ENCODE results near the gene WBP4. TPM values are rescaled to one million over a fixed set of nuclear protein-coding genes. Genes with fewer than 3 reads are reported as not detected.

WBP4 gene
- total RNA-seq, 1 experiment from 2014 or later, result 7.2 TPM

DNA sequence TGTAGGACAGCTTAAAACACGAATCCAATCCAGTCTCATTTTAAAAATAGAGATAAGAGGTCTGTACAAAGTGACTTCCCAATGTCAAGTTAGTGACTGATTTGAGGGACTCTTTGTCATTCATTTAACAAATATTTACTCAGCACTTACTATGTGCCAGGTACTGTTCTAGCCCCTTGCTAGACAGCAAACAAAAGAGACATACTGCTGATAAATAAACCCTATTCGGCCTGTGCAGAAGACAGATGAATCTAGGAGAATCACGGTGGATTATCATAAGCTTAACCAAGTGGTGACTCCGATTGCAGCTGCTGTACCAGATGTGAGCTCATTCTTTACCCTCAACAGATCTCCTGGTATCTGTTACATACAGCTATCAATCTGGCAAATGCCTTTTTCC is 35.8 kb upstream of the WBP4 start:
- no peaks in the 10 kb centered on the region for H3K4me1 ChIP-seq (ENCODE audit: insufficient read depth, low read length)
- TF ChIP-seq, protein P1, sequence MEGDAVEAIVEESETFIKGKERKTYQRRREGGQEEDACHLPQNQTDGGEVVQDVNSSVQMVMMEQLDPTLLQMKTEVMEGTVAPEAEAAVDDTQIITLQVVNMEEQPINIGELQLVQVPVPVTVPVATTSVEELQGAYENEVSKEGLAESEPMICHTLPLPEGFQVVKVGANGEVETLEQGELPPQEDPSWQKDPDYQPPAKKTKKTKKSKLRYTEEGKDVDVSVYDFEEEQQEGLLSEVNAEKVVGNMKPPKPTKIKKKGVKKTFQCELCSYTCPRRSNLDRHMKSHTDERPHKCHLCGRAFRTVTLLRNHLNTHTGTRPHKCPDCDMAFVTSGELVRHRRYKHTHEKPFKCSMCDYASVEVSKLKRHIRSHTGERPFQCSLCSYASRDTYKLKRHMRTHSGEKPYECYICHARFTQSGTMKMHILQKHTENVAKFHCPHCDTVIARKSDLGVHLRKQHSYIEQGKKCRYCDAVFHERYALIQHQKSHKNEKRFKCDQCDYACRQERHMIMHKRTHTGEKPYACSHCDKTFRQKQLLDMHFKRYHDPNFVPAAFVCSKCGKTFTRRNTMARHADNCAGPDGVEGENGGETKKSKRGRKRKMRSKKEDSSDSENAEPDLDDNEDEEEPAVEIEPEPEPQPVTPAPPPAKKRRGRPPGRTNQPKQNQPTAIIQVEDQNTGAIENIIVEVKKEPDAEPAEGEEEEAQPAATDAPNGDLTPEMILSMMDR (conservative IDR thresholded peaks at IDR 0.05), result no peak
- no peak overlapping the region for H3K4ac ChIP-seq (ENCODE audit: low read depth, low read length)
- H4K8ac ChIP-seq (replicated peaks; ENCODE audit: insufficient read length, low read depth, low read length), result no peak overlapping the region
- H3K27me3 ChIP-seq (ENCODE audit: insufficient read depth, low read length), result no peaks in the 10 kb centered on the region
- Mint-ChIP-seq H3K27ac (no peak overlapping the region; a peak in 1 of 7 replicates), H3K27me3 (ENCODE audit: low read depth) (no peaks in the 10 kb centered on the region), H3K4me3 (no peak overlapping the region), H3K4me1 (peaks cover 9 to 13% of the 10 kb centered on the region in 2 experiments), H3K36me3 (ENCODE audit: insufficient read depth in 1 of 3, low read depth in 3 of 3) (no peaks in the 10 kb centered on the region), H3K9me3 (no peaks in the 10 kb centered on the region)
- H3K23me2 ChIP-seq (ENCODE audit: insufficient read length, low read depth, low read length, poor library complexity, severe bottlenecking), result no peaks in the 10 kb centered on the region
- no peak overlapping the region for H3K4me2 ChIP-seq (ENCODE audit: insufficient read depth, insufficient read length, low read length)
- no peak overlapping the region for H3T11ph ChIP-seq (ENCODE audit: low read length)
- H3K14ac ChIP-seq (ENCODE audit: insufficient read depth, low read length), result no peak overlapping the region
- no peaks in the 10 kb centered on the region for H4K20me1 ChIP-seq (ENCODE audit: control insufficient read depth, insufficient read depth, insufficient read length)
- H3K18ac ChIP-seq (ENCODE audit: insufficient read length, low read depth, low read length), result no peak overlapping the region
- no peak overlapping the region for H2AFZ ChIP-seq (ENCODE audit: low read length)
- H2BK120ac ChIP-seq (ENCODE audit: low read depth, low read length, poor library complexity, severe bottlenecking), result no peak overlapping the region
- H3K56ac ChIP-seq (ENCODE audit: insufficient read length, low read depth, low read length), result no peak overlapping the region
- H2BK5ac ChIP-seq (ENCODE audit: insufficient read length, low read length), result no peak overlapping the region
- no CpG with 5 or more reads among the region's 4 CpGs for WGBS (ENCODE audit: extremely low coverage, insufficient read length, low lambda C conversion rate)
- no peak overlapping the region for H2BK20ac ChIP-seq (ENCODE audit: low read depth, low read length, poor library complexity, severe bottlenecking)
- no peak overlapping the region for H4K5ac ChIP-seq (ENCODE audit: insufficient read length, low read depth, low read length)
- H2BK12ac ChIP-seq (ENCODE audit: insufficient read length, low read depth, low read length), result no peak overlapping the region
- no peaks in the 10 kb centered on the region for H3K9me3 ChIP-seq (ENCODE audit: control insufficient read depth, low read depth, low read length)
- no peak overlapping the region for H4K91ac ChIP-seq (ENCODE audit: insufficient read length, low read depth, low read length)
- H3K79me2 ChIP-seq (ENCODE audit: insufficient read depth, low read length), result no peaks in the 10 kb centered on the region
- no peak overlapping the region for H2AK5ac ChIP-seq (ENCODE audit: insufficient read length, low read length)
- no peak overlapping the region for H2BK15ac ChIP-seq (ENCODE audit: low read depth, low read length)
- DNase-seq, result no peak
- no peak overlapping the region for H3K27ac ChIP-seq (ENCODE audit: insufficient read length, low read depth, low read length)
- H3K79me1 ChIP-seq (ENCODE audit: insufficient read depth, low read depth, low read length, poor library complexity, severe bottlenecking), result no peaks in the 10 kb centered on the region
- H3K9ac ChIP-seq (ENCODE audit: extremely low read depth, insufficient read length, low read length), result no peak overlapping the region
- H3K23ac ChIP-seq (ENCODE audit: insufficient read length, low read depth, low read length), result no peak overlapping the region
